HL-60 (cell line): Measurements from ENCODE around the gene CTNNA3.

Source experiments
- DNase-seq, 2 experiments: peaks; one replicate each; pipeline ENCODE4 v3.0.0-alpha.2; 2010 to 2020; ENCODE audit warnings: low read depth in 1 of 2, low spot score in 1 of 2
- H3K27ac ChIP-seq: fragments of 250-450 bp; sonication (Bioruptor Pico); replicated peaks from 2 replicates; pipeline ENCODE4 v1.5.1; 2020; ENCODE audit warnings: mild to moderate bottlenecking, moderate library complexity
- H3K27me3 ChIP-seq: fragments of 250-450 bp; sonication (Bioruptor Pico); 2 replicates; pipeline ENCODE4 v1.5.1; 2021; ENCODE audit warnings: mild to moderate bottlenecking, moderate library complexity; ENCODE audit not compliant: insufficient read depth, poor library complexity, severe bottlenecking
- H3K4me3 ChIP-seq: replicated peaks from 2 replicates; pipeline ENCODE4 v1.5.1; 2011; ENCODE audit warnings: mild to moderate bottlenecking, control low read depth, low read length; ENCODE audit not compliant: insufficient read depth
- CTCF ChIP-seq: IDR thresholded peaks from one replicate; pipeline ENCODE4 v1.5.1; 2011; ENCODE audit warnings: low read length, control low read depth, inconsistent platforms; ENCODE audit not compliant: insufficient read depth
- GABPA ChIP-seq: IDR thresholded peaks from 2 replicates; pipeline ENCODE4 v1.6.1; 2012; ENCODE audit warnings: low read depth
- POLR2AphosphoS5 ChIP-seq: IDR thresholded peaks from 2 replicates; pipeline ENCODE4 v1.6.1; 2012; ENCODE audit warnings: low read depth
- SPI1 ChIP-seq: IDR thresholded peaks from 2 replicates; pipeline ENCODE4 v1.6.1; 2012; ENCODE audit warnings: low read depth, mild to moderate bottlenecking, borderline replicate concordance
- TF ChIP-seq, protein P1 (sequence below): IDR thresholded peaks from 2 replicates; pipeline ENCODE4 v1.6.1; 2012; ENCODE audit warnings: low read depth; ENCODE audit not compliant: insufficient replicate concordance

Gene CTNNA3

DNA sequence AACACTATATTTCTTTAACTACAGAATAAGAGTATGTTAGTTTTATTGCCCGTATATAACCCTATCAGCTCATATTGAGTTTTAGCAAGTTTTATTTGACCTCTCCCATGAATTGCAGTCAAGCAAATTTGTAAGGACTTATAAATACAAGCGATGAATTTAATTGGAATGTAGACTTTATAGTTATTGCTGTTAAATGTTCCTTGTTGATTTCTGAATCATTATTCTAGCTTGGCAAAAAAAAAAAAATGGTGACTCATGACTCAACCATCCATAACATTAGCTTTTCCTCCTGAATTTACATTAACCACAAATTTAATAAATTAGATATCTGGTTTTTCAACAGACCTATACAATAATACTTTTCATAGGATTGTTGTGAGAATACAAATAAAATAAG is 1104.1 kb downstream of the CTNNA3 start:
- no peak for TF ChIP-seq POLR2AphosphoS5
- no peak for TF ChIP-seq GABPA
- TF ChIP-seq, protein P1, sequence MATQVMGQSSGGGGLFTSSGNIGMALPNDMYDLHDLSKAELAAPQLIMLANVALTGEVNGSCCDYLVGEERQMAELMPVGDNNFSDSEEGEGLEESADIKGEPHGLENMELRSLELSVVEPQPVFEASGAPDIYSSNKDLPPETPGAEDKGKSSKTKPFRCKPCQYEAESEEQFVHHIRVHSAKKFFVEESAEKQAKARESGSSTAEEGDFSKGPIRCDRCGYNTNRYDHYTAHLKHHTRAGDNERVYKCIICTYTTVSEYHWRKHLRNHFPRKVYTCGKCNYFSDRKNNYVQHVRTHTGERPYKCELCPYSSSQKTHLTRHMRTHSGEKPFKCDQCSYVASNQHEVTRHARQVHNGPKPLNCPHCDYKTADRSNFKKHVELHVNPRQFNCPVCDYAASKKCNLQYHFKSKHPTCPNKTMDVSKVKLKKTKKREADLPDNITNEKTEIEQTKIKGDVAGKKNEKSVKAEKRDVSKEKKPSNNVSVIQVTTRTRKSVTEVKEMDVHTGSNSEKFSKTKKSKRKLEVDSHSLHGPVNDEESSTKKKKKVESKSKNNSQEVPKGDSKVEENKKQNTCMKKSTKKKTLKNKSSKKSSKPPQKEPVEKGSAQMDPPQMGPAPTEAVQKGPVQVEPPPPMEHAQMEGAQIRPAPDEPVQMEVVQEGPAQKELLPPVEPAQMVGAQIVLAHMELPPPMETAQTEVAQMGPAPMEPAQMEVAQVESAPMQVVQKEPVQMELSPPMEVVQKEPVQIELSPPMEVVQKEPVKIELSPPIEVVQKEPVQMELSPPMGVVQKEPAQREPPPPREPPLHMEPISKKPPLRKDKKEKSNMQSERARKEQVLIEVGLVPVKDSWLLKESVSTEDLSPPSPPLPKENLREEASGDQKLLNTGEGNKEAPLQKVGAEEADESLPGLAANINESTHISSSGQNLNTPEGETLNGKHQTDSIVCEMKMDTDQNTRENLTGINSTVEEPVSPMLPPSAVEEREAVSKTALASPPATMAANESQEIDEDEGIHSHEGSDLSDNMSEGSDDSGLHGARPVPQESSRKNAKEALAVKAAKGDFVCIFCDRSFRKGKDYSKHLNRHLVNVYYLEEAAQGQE = no peak
- no peak for TF ChIP-seq SPI1
- TF ChIP-seq CTCF = no peak
- no peak overlapping the region for H3K4me3 ChIP-seq
- DNase-seq = no peak
- no peaks in the 10 kb centered on the region for H3K27me3 ChIP-seq
- H3K27ac ChIP-seq = no peak overlapping the region

DNA sequence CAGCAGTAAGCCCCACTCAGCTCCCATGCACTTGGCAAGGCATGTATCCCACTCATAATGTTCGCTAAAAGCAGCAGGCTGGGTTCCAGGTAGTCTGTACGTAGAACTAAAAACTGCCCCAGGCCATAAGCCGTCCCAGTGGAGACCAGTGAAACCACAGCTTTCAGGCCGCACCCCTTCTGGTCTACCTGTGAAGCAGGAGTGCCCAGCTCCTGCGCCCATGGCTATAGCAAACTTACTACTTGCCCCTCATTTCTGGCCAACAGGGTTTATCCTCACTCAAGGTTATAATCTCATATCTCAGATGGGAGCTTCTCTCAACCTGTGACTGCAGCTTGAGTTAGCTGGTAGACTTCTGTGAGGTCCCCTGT is 1108.3 kb downstream of the CTNNA3 start:
- H3K27me3 ChIP-seq = no peaks in the 10 kb centered on the region
- H3K27ac ChIP-seq = no peak overlapping the region
- no peak for DNase-seq
- H3K4me3 ChIP-seq = no peak overlapping the region
- TF ChIP-seq, protein P1 = no peak
- TF ChIP-seq CTCF (no peak), POLR2AphosphoS5 (no peak), GABPA (no peak), SPI1 (no peak)

GRCh38 chr10:66586897-66587679 is 1108.9 kb downstream of the CTNNA3 start:
- H3K4me3 ChIP-seq = no peak overlapping the region
- DNase-seq = no peak
- H3K27ac ChIP-seq = no peak overlapping the region
- H3K27me3 ChIP-seq = no peaks in the 10 kb centered on the region
- TF ChIP-seq SPI1 (no peak), POLR2AphosphoS5 (no peak)
- TF ChIP-seq, protein P1 = no peak
